22Rv1 (cell line): ENCODE results near the gene FAAP20.

Source experiments
- CTCF ChIP-seq: fragments of 450-650 bp; IDR thresholded peaks from 2 replicates; pipeline ENCODE4 v1.5.1; 2017; ENCODE audit warnings: mild to moderate bottlenecking
- ZFX ChIP-seq: fragments of 450-650 bp; IDR thresholded peaks from 2 replicates; pipeline ENCODE4 v1.6.1; 2017; ENCODE audit warnings: antibody characterized with exemption, borderline replicate concordance

GRCh38 chr1:2157856-2158255 is 36.7 kb downstream of the FAAP20 start:
- TF ChIP-seq CTCF (no peak), ZFX (no peak)
